Measurements from ENCODE around the gene MAPK12. TPM values are rescaled to one million over a fixed set of nuclear protein-coding genes. Genes with fewer than 3 reads are reported as not detected.

Gene MAPK12
- total and polyA plus RNA-seq, 2 of the 8 experiments (the other 6 are each of a cell fraction or from before 2014, with no cell fraction given), result 17.3 to 20.3 TPM

- TF ChIP-seq SIX5 (IDR thresholded peaks at IDR 0.05; ENCODE audit: low read depth, low read length), result no peak
- TF ChIP-seq EGR1 (IDR thresholded peaks at IDR 0.05; ENCODE audit: borderline replicate concordance, low read depth, low read length), result no peak
- TF ChIP-seq CTCF (IDR thresholded peaks at IDR 0.05; ENCODE audit: control extremely low read depth in 1 of 3, insufficient read depth in 1 of 3, low read depth in 1 of 3, low read length in 3 of 3), result no peak
- no peak for TF ChIP-seq ATF2 (IDR thresholded peaks at IDR 0.05; ENCODE audit: low read length)
- no peak for TF ChIP-seq BRCA1 (IDR thresholded peaks at IDR 0.05; ENCODE audit: low read depth, low read length)
- TF ChIP-seq TBP (IDR thresholded peaks at IDR 0.05; ENCODE audit: low read depth, low read length), result no peak
- TF ChIP-seq EZH2 (IDR thresholded peaks at IDR 0.05; ENCODE audit: low read depth, low read length, severe bottlenecking), result no peak
Measured at GRCh38 chr22:50303515-50303847, 42.0 kb upstream of the MAPK12 start (continued).

All from H1 (cell line).